Ascending aorta (tissue), 2 donors: Measurements from ENCODE around the gene DMD. TPM values are rescaled to one million over a fixed set of nuclear protein-coding genes. Genes with fewer than 3 reads are reported as not detected.

ENCODE experiments used
- DNase-seq, 2 donors: peaks; one replicate each; pipeline ENCODE4 v3.0.0-alpha.2; 2019; ENCODE audit warnings: low spot score in 2 of 2
- H3K27ac ChIP-seq, 2 donors: fragments of 200-600 bp; sonication (generic); one replicate each; pipeline ENCODE4 v1.5.1; 2016 to 2017; ENCODE audit warnings: mild to moderate bottlenecking in 1 of 2
- H3K27me3 ChIP-seq: fragments of 200-600 bp; sonication (generic); one replicate; pipeline ENCODE4 v1.5.1; 2017
- H3K36me3 ChIP-seq, 2 donors: fragments of 200-600 bp; sonication (generic); one replicate each; pipeline ENCODE4 v1.5.1; 2016
- H3K4me1 ChIP-seq, 2 donors: fragments of 200-600 bp; sonication (generic); one replicate each; pipeline ENCODE4 v1.5.1; 2016 to 2017; ENCODE audit warnings: mild to moderate bottlenecking in 1 of 2
- H3K4me3 ChIP-seq, 2 donors: fragments of 200-600 bp; sonication (generic); one replicate each; pipeline ENCODE4 v1.5.1; 2016 to 2017; ENCODE audit warnings: mild to moderate bottlenecking in 1 of 2
- H3K9me3 ChIP-seq, 2 donors: fragments of 200-600 bp; sonication (generic); one replicate each; pipeline ENCODE4 v1.5.1; 2016
- CTCF ChIP-seq, 3 experiments: fragments of 200-600 bp in 2 of 3; fragments of 450-650 bp in 1 of 3; sonication (generic) in 2 of 3; IDR thresholded peaks; one replicate each; pipeline ENCODE4 v1.5.1; 2016 to 2019; ENCODE audit warnings: antibody characterized with exemption in 3 of 3, mild to moderate bottlenecking in 1 of 3, moderate library complexity in 1 of 3
- intact Hi-C: fragments of 100-400 bp; cut with DNase I; formaldehyde crosslinking; loops from one replicate; pipeline ENCODE4 v1.15.1; 2023
- total RNA-seq: library from RNA; depleted of rRNA; stranded (reverse); fragments of >200 nt; gene quantifications from one replicate; pipeline ENCODE4 v1.1.0, GENCODE V29; 2016

The DMD gene
- total RNA-seq, 1 donor from 2014 or later, result 40.0 TPM

- no peak for DNase-seq
Observed at GRCh38 chrX:32448320-32448719, 763.0 kb downstream of the DMD start.

GRCh38 chrX:32447640-32448039, 763.7 kb downstream of the DMD start:
- Histone ChIP-seq H3K27ac (no peak overlapping the region), H3K4me3 (no peak overlapping the region), H3K4me1 (no peaks in the 10 kb centered on the region), H3K27me3 (no peaks in the 10 kb centered on the region), H3K36me3 (no peaks in the 10 kb centered on the region), H3K9me3 (no peaks in the 10 kb centered on the region)
- DNase-seq, result no peak
- no peak for TF ChIP-seq CTCF (IDR thresholded peaks at IDR 0.05)
- intact Hi-C loops, result no loop called here

More at GRCh38 chrX:32448320-32448719, 763.0 kb downstream of the DMD start:
- Histone ChIP-seq H3K27ac (no peak overlapping the region), H3K9me3 (no peaks in the 10 kb centered on the region), H3K36me3 (no peaks in the 10 kb centered on the region), H3K27me3 (no peaks in the 10 kb centered on the region), H3K4me3 (no peak overlapping the region), H3K4me1 (no peaks in the 10 kb centered on the region)
- no peak for TF ChIP-seq CTCF (IDR thresholded peaks at IDR 0.05)
- intact Hi-C loops, result no loop called here

GRCh38 chrX:32443841-32444240, 767.5 kb downstream of the DMD start:
- DNase-seq, result no peak
- no peaks in the 10 kb centered on the region for H3K9me3 ChIP-seq
- H3K27ac ChIP-seq, result no peak overlapping the region
- no peaks in the 10 kb centered on the region for H3K27me3 ChIP-seq
- no peaks in the 10 kb centered on the region for H3K4me1 ChIP-seq
- intact Hi-C loops, result no loop called here
- no peak for TF ChIP-seq CTCF (IDR thresholded peaks at IDR 0.05)
- no peak overlapping the region for H3K4me3 ChIP-seq
- no peaks in the 10 kb centered on the region for H3K36me3 ChIP-seq

GRCh38 chrX:32421266-32421665, 790.1 kb downstream of the DMD start:
- intact Hi-C loops, result no loop called here
- Histone ChIP-seq H3K9me3 (no peaks in the 10 kb centered on the region), H3K27me3 (no peaks in the 10 kb centered on the region), H3K4me3 (no peak overlapping the region), H3K36me3 (peaks cover 0 to 3% of the 10 kb centered on the region in 2 donors), H3K4me1 (no peaks in the 10 kb centered on the region), H3K27ac (no peak overlapping the region)
- no peak for DNase-seq
- no peak for TF ChIP-seq CTCF (IDR thresholded peaks at IDR 0.05)

- no peak for DNase-seq
- no peak for TF ChIP-seq CTCF (IDR thresholded peaks at IDR 0.05)
Observed at GRCh38 chrX:32408389-32408788, 803.0 kb downstream of the DMD start.

GRCh38 chrX:32397562-32398216, 813.7 kb downstream of the DMD start:
- Histone ChIP-seq H3K27ac (no peak overlapping the region), H3K36me3 (no peaks in the 10 kb centered on the region), H3K4me1 (no peaks in the 10 kb centered on the region), H3K4me3 (no peak overlapping the region), H3K27me3 (no peaks in the 10 kb centered on the region), H3K9me3 (no peaks in the 10 kb centered on the region)
- DNase-seq, result no peak
- intact Hi-C loops, result no loop called here
- no peak for TF ChIP-seq CTCF (IDR thresholded peaks at IDR 0.05)

More at GRCh38 chrX:32408389-32408788, 803.0 kb downstream of the DMD start:
- Histone ChIP-seq H3K36me3 (no peaks in the 10 kb centered on the region), H3K4me1 (no peaks in the 10 kb centered on the region), H3K4me3 (no peak overlapping the region), H3K27ac (no peak overlapping the region), H3K27me3 (no peaks in the 10 kb centered on the region), H3K9me3 (no peaks in the 10 kb centered on the region)
- intact Hi-C loops, result no loop called here
